Prostate gland (tissue), 2 donors: Measurements from ENCODE around the gene AFMID. TPM values are rescaled to one million over a fixed set of nuclear protein-coding genes. Genes with fewer than 3 reads are reported as not detected.

Source experiments
- DNase-seq: peaks from one replicate; pipeline ENCODE4 v3.0.0-alpha.2; 2019; ENCODE audit warnings: low spot score
- H3K27ac ChIP-seq, 2 donors: fragments of 200-600 bp; sonication (generic); 2 replicates each; pipeline ENCODE4 v1.5.1; 2017 to 2019
- H3K27me3 ChIP-seq: fragments of 200-600 bp; sonication (generic); replicated peaks from 2 replicates; pipeline ENCODE4 v1.5.1; 2019; ENCODE audit not compliant: insufficient read depth
- H3K36me3 ChIP-seq, 2 donors: fragments of 200-600 bp; sonication (generic); 1 replicate in 1 of 2; 2 replicates in 1 of 2; pipeline versions ENCODE4 v1.5.1 to v1.8.1; 2017 to 2019
- H3K4me1 ChIP-seq: fragments of 200-600 bp; sonication (generic); replicated peaks from 2 replicates; pipeline ENCODE4 v1.5.1; 2019
- H3K4me3 ChIP-seq, 2 donors: fragments of 200-600 bp; sonication (generic); 2 replicates each; pipeline ENCODE4 v1.5.1; 2017 to 2019
- H3K9me3 ChIP-seq: fragments of 200-600 bp; sonication (generic); 2 replicates; pipeline ENCODE4 v1.5.1; 2017
- CTCF ChIP-seq, 4 experiments: fragments of 200-600 bp in 2 of 4; fragments of 450-650 bp in 2 of 4; sonication (generic) in 2 of 4; IDR thresholded peaks; 1 replicate in 3 of 4; 2 replicates in 1 of 4; pipeline ENCODE4 v1.5.1; 2016 to 2019; ENCODE audit warnings: antibody characterized with exemption in 4 of 4, mild to moderate bottlenecking in 2 of 4, moderate library complexity in 2 of 4
- POLR2A ChIP-seq: fragments of 450-650 bp; IDR thresholded peaks from one replicate; pipeline ENCODE4 v1.6.1; 2016; ENCODE audit warnings: antibody characterized with exemption, mild to moderate bottlenecking
- POLR2AphosphoS5 ChIP-seq: sonication (generic); formaldehyde crosslinking; IDR thresholded peaks from one replicate; pipeline ENCODE4 v1.6.1; 2017; ENCODE audit warnings: antibody characterized with exemption
- WGBS: methylation state at CpG from one replicate; pipeline ENCODE4 v1.1.5; 2018; 5-methylcytosine and 5-hydroxymethylcytosine counted together
- intact Hi-C: fragments of 100-400 bp; cut with DNase I; formaldehyde crosslinking; loops from one replicate; pipeline ENCODE4 v1.14.2; 2022
- total RNA-seq, 2 donors: library from RNA; depleted of rRNA; stranded (reverse); fragments of >200 nt; gene quantifications; one replicate each; pipeline ENCODE4 v1.1.0, GENCODE V29; 2016

AFMID gene
- total RNA-seq, 2 donors from 2014 or later, result 116 to 122 TPM

- DNase-seq, result no peak
- Histone ChIP-seq H3K9me3 (no peaks in the 10 kb centered on the region), H3K27me3 (no peaks in the 10 kb centered on the region), H3K4me1 (no peaks in the 10 kb centered on the region), H3K36me3 (no peaks in the 10 kb centered on the region), H3K27ac (no peak overlapping the region), H3K4me3 (no peak overlapping the region)
- WGBS, result 83% methylated on average over 18 of the region's 20 CpGs
- TF ChIP-seq CTCF (IDR thresholded peaks at IDR 0.05), result no peak
- TF ChIP-seq POLR2AphosphoS5, result no peak
- no peak for TF ChIP-seq POLR2A
- intact Hi-C loops, result no loop called here
Observed at GRCh38 chr17:78238823-78239488, 51.8 kb downstream of the AFMID start.

GRCh38 chr17:78239489-78239931 is 52.3 kb downstream of the AFMID start:
- Histone ChIP-seq H3K9me3 (no peaks in the 10 kb centered on the region), H3K4me3 (no peak overlapping the region), H3K36me3 (no peaks in the 10 kb centered on the region), H3K27me3 (no peaks in the 10 kb centered on the region), H3K4me1 (no peaks in the 10 kb centered on the region), H3K27ac (no peak overlapping the region)
- no peak for DNase-seq
- intact Hi-C loops, result no loop called here
- 97% methylated on average over 9 of the region's 9 CpGs for WGBS
- TF ChIP-seq POLR2A (no peak), CTCF (IDR thresholded peaks at IDR 0.05) (no peak), POLR2AphosphoS5 (no peak)

GRCh38 chr17:78240012-78240655 is 53.0 kb downstream of the AFMID start:
- no peak overlapping the region for H3K27ac ChIP-seq
- H3K4me3 ChIP-seq, result no peak overlapping the region
- H3K36me3 ChIP-seq, result no peaks in the 10 kb centered on the region
- intact Hi-C loops, result no loop called here
- no peak for DNase-seq
- 69% methylated on average over 12 of the region's 12 CpGs for WGBS
- H3K27me3 ChIP-seq, result no peaks in the 10 kb centered on the region
- TF ChIP-seq CTCF (IDR thresholded peaks at IDR 0.05) (no peak), POLR2A (no peak), POLR2AphosphoS5 (no peak)
- no peaks in the 10 kb centered on the region for H3K4me1 ChIP-seq
- no peaks in the 10 kb centered on the region for H3K9me3 ChIP-seq

GRCh38 chr17:78240839-78241238 is 53.7 kb downstream of the AFMID start:
- 80% methylated on average over 9 of the region's 9 CpGs for WGBS

More at GRCh38 chr17:78240839-78241238, 53.7 kb downstream of the AFMID start:
- H3K27me3 ChIP-seq, result no peaks in the 10 kb centered on the region
- TF ChIP-seq POLR2AphosphoS5, result no peak
- TF ChIP-seq POLR2A, result no peak
- no peak for TF ChIP-seq CTCF (IDR thresholded peaks at IDR 0.05)
- no peaks in the 10 kb centered on the region for H3K4me1 ChIP-seq
- intact Hi-C loops, result no loop called here
- H3K4me3 ChIP-seq, result no peak overlapping the region
- H3K27ac ChIP-seq, result no peak overlapping the region
- DNase-seq, result no peak
- H3K36me3 ChIP-seq, result no peaks in the 10 kb centered on the region
- no peaks in the 10 kb centered on the region for H3K9me3 ChIP-seq
